PC-9 (cell line): ENCODE data around the gene ZNF609.

Source experiments
- CTCF ChIP-seq: fragments of 200-600 bp; sonication (generic); conservative IDR thresholded peaks from 2 replicates; pipeline ENCODE4 v1.6.1; 2017; ENCODE audit warnings: mixed run types, antibody characterized with exemption, mild to moderate bottlenecking, moderate library complexity
- EZH2 ChIP-seq: fragments of 200-600 bp; sonication (generic); IDR thresholded peaks from 2 replicates; pipeline ENCODE4 v1.8.0; 2017; ENCODE audit warnings: antibody characterized with exemption, low read depth

GRCh38 chr15:64500695-64501395, 40.5 kb downstream of the ZNF609 start:
- TF ChIP-seq CTCF (no peak), EZH2 (no peak)
